Globus pallidus (tissue), 1 donor: ENCODE measurements around the gene SIRPG.
A peak's percentile ranks its signal among the peaks of the same experiment; 100 is the strongest.
"Not testable (repeated sequence)": the region's sequence is repeated elsewhere in the genome, so short reads cannot be mapped to it uniquely, and the experiment has no call there.

Source experiments
- DNase-seq: peaks from one replicate; pipeline ENCODE4 v3.0.0-alpha.2; 2015; ENCODE audit warnings: low spot score

SIRPG gene

DNA sequence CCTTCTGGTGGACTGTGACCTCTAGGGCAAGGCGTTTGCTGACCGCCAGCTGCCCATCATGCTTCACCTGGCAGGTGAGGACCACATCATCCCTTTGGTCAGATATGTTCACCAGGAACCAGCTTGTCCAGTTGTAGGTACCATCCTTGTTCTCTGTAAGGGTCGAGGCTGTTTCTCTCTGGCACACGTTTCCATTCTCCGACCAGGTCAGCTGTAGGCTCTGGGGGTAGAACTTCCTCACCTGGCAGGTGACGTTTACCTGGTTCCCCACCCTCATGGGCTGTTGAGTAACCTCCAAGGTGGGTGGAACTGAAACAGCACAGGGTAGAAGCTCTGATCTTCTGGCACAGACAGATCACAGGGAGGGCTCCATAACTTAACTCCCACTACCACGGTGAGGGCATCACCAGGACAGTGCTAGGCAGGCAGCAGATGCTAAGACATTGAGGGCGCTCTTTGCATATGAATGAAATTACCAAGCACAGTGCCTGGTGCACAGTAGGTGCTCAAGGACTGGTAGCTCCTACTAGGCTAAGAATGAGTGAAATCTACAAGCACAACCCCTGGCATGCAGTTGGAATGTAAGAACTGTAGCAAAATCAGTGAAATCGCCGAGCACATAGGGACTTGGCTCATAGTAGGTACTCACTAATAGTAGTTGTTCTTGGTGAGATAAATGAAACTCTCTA is 22.1 kb downstream of the SIRPG start:
- DNase-seq = no peak

DNA sequence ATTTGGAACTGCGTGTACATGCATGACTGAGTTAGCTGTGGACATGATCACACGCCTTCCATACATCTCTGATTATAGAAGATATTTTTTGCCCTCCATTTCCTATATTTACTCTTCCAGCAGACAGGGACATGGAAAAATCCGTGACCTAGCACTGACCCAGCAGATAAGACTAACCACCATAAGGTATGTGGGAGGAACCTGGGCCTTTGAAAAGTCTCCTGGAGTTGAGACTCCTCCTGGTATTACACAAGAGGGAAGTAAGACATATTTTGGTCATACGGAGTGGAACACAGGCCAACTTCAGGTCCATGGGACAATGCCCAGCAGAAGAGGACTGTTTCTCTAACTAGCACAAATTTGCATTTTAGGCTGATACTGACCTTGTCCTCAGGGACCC is 24.0 kb downstream of the SIRPG start:
- DNase-seq = no peak

DNA sequence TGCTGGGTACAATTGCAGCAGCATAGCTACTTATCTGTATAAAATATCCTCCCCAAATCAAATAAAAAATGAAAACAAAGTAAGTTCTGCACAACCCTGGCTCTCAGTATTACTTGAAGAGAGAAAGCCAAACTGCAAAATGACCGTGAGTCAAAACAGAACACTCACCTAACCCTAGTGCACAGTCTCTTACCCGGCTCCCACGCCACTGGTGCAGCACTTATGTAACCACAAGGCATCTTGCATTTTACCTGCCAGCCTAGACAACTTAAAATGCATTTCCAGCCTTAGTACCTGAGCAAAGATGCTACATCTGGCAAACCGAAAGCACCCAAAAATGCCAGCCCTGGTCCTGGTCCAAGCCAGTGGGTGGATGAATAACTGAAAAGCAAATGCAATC is 25.4 kb downstream of the SIRPG start:
- no peak for DNase-seq

DNA sequence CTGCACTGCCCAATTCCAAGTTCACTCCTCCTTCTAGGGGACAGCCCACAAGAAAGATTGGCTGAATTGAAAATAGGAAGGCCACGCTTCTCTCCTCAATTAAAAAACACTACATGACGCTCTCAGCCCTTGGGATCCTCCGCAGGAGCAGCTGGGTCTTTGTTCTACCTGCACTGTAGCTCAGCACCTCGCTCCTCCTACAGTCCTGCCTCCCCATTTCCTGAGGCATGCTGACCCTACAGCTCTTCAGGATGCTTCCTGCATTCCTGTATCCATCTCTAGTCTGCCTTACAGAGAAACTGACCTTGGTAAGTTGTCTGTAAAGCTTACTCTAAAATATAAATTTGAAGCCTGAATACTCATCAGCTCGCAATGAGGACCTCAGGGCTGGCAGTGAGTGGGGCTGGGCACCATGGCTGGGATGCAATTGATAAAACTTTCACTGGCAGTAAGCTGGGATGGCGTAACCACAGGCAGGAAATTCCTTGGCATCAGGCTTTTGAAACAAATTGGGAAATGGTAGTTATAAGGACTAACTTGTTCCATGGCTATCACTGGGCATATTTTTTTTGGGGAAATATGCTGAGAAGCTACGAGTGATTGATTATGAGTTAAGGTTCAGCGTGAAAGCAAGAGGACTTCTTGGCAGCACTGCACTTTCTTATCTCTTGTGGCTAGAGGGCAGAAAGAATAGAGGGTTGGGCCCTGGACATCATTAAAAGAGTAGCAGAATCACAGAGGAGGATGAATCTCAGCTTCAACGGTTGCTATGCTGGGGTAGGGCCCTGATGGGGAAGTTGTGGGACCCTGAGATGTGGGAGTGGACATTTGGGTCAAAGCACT is 26.0 kb downstream of the SIRPG start:
- DNase-seq = no peak

DNA sequence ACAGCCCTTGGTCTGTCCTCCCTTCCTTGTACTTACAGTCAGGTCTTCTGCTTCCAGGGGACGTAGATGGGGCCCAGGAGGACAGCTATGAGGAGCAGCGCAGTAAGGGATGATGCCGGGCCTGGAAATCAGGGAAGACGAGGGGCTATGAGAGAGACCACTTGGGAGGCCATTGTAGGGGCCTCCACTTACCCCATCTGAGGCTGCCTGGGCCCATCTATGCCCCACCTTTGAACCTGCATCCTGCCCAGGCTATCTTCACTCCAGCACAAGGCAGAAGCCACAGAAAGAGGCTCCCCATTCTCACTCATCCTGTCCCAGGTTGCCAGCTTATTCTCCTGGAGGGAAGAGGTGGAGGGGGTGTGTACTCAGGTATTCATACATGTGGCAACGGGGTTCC is 27.4 kb downstream of the SIRPG start:
- no peak for DNase-seq

DNA sequence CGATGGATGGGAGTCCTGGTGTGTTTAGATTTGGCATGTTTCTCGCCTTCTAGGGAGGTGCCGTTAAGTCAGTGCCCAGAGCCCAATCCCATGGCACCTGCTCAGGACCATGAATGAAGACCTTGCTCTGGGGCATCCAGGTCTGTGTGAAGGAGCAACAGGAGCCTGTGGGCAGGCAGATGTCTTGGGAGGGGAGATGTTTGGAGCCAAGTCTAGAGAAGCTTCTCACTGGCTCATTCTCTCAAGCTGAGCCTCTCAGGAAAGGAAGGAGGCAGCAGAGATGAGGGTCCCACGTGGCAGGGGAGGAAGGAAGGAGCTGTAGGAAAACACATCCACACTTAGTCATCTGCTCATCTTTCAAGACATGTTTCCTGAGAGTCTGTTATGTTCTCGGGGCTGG is 28.3 kb downstream of the SIRPG start:
- DNase-seq = no peak

DNA sequence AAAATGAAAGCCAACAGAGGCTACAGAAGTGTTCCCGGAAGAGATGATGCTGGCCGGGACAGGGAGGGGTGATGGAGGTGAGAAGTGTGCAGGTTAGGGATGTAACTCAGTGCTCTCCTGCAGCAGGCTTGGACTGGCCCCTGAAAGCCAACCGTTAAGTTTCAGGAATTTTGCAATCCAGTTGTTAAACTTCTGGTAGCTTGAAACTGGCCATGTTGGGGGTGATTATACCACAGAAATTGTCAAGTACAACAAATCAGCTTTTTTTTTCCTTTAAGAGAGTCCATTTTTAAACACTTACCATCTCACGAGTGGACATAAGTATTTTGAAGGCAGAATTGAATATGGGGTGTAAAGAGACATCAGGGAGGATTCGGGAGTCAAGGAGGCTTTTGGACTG is 29.0 kb downstream of the SIRPG start:
- DNase-seq = no peak

DNA sequence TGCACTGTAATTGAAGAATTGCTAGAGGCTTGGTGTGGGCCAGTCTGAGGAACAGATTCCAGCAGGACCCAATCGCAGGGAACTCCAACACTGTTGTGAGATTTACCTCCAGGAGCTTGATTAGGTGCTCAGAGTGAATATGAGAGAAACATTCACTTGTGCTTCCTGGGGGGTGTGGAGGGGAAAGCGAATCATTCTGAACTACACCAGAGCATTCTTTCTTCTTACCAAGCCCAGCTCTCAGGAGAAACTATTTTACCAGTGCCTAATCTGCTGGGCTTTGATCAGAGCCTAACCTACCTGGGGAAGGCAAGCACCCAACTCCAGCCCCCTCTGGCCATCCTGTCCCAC is 30.4 kb downstream of the SIRPG start:
- no peak for DNase-seq

DNA sequence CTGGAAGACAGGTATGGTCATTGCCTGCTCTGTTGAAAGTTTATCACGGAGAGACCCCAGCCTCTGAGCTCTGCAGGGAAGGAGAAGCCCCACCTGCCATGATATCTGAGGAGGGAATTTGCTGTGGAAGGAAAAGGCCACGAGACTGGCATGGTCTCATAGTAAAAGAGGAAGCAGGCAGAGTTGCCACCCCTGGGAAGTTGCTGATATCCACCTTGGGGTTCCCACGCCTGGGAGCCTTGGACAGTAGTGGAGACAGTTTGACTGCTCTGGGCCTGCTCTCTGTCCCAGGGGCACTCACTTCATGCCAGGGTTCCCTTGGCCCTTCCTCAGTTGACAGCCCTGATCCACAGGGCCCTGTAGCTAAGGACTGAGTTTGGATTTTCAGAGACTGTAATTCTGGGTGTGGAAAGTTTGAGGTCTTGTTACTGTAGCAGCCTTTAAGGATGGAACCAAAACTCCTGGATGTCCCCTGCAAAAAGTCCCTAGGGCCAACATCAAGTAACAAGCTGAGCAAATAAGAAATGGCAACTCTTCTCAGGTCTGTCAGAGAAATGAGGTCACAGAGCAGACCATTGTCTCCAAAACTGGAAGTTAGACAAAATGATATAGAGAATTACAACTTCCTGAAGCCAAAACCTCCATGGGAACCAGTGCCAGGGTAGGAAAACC is 30.9 kb downstream of the SIRPG start:
- DNase-seq = no peak

DNA sequence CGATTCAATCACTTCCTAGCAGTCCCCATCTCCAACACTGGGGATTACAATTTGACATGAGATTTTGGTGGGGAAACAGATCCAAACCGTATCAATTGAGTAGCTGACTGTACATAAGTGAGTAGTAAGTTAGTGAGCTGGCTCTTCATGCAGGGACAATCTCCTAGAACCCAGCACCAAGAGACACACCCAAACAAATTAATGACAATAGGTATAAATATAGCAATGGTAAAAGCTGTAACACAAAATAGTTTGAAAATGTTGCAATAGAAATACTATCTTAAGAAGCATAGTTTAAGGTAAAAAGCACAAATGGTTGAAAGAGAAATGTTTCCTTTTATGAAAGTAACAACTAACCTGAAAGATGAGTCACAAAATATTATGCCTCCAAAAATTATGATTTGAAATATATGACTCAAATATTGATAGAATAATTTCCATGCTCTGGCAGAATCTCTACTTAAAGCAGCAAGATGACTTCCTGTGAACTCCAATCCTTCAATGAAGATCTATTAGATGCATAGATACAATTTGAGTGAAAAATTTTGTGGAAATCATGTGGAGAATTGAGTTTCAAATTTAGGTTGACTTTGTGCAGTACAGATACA is 32.4 kb downstream of the SIRPG start:
- DNase-seq = no peak

DNA sequence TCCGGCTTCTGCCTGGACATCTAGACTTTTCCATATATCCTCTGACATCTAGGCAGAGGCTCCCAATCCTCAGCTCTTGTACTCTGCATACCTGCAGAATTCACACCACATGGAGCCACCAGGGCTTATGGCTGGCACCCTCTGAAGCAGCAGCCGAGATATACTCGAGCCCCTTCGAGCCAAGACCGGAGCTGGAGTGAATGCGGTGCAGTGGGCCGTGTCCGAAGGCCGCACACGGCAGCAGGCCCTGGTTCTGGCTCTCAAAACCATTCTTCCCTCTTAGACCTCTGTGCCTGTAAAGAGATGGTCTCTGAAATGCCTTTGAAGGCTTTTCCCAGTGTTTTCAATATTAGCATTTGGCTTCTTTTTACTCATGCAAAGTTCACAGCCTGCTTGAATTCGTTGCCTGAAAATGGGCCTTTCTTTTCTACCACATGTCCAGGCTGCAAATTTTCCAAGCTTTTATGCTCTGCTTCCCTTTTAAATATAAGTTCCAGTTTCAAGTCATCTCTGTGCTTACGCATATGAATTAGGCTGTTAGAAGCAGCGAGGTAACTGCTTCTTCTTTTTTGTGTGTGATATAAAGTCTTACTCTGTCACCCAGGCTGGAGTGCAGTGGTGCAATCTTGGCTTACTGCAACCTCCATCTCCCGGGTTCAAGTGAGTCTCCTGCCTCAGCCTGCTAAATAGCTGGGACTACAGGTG is 33.9 kb downstream of the SIRPG start:
- DNase-seq = peak; percentile 10

DNA sequence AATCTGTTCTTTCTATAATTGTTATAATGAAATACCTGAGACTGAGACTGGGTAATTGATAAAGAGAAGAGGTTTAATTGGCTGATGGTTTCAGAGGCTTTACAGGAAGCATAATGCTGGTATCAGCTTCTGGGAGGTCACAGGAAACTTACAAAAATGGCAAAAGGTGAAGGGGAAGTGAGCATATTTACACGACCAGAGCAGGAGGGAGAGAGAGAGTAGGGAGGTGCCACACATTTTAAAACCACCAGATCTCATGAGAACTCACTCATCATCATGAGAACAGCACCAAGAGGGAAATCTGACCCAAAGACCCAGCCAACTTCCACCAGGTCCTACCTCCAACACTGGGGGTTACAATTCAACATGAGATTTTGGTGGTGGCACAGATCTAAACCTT is 35.1 kb downstream of the SIRPG start:
- DNase-seq = no peak

DNA sequence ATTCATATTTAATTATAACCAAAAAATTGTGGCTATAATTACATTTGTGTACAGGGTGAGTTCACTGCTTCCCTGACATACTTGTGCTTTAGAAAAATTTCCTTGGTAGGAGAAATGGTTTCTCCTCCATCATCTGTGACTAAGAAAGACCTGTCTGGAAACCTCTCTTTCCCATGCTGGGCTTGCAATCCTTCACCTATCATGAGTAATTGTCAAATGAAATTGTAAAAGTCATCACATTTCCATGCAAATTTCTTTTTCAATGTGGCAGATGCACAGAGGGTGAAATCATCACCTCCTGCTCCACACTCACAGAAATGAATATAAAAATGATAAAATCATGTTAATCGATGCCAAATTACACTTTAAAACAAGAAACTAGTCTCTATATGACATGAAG is 36.3 kb downstream of the SIRPG start:
- no peak for DNase-seq

DNA sequence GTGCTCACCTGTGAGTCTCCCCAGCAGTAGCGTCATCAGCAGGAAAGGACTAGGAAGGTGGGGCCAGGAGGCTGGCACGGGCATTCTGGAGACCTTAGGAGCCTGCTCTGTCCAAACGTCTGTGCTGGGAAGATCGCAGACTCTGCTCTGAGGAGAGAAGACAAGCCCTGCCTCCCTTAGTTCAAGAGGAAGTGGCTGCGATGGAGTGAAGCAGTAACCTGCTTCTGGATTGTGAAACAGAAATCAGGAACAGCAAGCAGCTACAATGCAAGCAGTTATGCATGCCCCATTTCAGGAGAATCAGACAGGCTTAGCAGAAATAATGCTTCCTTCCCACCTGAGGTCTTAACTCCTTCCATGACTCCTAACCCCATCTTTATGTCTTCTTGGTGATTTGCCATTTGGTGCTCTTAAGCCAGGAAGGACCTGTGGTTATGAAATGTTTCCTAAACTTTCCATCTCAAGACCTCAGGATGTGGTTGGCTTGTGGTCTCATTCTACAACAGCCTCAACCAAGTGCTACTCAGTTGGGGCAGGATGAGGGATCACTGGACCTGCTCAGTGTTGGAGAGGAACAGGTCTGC is 37.6 kb downstream of the SIRPG start, which contains the start of gene SIRPB1:
Gene SIRPB1 (minus strand): TSS at position 149 of the 584 bp plus-strand sequence. CDS start 65 bp downstream, at position 84.
- DNase-seq = peak; percentile 35

DNA sequence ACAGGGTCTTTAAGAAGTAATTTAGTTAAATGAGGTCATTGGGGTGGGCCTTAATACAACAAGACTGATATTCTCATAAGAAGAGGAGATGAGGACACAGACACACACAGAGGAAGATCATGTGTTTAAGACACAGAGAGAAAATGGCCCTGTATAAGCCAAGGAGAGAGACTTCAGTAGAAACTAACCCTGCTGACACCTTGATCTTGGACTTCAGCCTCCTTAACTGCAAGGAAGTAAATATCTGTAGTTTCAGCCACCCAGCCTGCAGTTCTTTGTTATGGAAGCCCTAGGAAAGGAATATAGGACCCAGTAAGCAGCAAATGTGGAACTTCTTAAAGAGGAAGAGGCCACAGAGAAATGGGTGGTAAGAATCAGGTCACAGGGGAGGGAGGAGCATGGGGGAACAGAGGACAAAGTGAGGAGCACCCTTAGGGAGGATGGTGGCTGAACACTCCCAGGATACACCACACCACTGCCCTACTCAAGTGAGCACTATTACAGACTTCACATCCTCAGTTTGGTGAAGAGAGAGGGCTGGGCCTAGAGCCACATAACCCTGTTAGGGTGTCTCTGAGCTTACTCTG is 38.5 kb downstream of the SIRPG start:
- DNase-seq = no peak

DNA sequence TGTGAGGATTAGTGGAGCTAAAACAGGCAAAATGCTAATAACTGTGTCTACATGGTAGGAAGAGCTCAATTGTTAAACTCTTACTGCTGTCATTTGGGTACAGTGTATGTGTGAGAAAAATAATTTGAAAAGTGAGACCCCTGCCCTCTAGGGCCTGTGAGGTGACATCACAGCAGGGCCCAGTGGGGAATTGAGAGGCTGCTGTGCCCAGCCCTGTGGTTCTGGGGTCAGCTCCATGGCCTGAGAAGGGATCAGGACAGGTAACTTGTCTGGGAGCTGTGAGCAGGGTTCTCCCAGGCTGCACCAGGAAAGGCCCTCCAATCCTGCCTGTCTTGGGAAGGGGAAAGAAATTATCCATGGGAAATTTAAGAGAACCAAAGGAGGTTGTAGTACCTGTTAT is 39.1 kb downstream of the SIRPG start:
- DNase-seq = no peak

DNA sequence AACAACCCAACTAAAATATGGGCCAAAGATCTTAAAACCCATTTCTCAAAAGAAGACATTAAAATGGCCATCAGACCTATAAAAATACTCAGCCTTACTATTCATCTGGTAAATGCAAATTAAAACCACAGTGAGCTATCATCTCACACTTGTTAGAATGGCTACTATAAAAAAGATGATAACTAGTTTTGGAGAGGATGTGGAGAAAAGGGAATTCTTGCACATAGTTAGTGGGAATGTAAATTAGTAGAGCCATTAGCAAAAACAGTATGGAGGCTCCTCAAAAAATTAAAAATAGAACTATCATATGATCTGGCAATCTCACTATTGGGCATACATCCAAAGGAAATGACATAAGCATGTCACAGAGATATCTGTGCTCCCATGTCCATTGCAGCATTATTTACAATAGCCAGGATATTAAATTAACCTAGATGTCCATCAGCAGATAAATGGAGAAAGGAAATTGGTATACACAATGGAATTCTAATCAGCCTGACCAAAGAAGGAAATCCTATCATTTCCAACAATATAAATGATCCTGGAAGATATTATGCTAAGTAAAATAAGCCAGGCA is 40.6 kb downstream of the SIRPG start:
- DNase-seq = no peak

DNA sequence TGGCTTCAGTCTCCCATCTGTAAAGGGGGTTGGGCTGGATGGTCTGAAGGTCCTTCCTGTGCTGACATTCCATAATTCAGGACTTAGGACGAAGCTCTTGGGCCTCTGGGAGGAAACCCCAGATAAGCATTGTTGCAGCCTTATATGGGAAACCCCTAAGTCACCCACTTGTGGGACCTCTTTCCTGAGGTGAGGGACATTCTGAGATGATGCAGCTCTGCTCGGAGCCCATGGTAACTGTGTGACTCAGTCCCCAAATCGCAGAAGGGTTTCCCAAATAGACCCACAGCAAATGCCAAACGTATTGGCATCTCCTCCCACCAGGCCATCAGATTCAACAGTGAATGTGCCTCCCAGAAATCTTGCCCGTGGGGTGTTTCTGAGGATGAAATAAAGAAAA is 47.2 kb downstream of the SIRPG start:
- not testable (repeated sequence) for DNase-seq

DNA sequence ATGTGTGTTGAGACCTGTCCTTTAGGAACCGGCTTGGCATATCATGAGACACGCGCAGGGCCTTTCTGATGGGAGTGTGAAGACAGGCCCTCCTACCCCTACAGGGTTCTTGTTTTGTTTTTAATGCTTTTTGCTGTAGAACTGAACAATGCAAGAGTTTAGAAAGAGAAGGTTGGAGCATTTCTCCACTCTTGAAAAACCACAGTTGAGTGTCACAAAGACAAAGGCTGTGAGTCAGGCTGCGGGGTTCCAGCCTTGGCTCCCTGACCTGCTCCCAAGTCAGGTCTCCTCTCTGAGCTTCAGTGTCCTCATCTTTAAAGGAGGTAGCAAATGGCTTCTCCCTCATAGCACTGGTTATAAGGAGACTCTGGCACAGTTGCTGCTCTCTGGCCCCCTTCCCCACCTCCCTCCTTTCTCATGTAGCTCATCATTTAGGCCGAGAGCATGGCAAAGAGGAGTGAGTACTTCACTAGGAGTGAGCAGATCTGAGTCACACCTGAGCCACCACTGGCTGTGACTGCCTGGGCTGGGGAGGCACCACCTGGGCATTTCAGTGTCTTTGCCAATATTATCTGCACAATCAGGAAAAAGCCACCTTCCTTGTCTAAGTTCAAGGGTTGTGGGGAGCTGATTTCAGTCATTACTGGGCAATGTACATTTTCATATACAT is 48.8 kb downstream of the SIRPG start:
- not testable (repeated sequence) for DNase-seq

DNA sequence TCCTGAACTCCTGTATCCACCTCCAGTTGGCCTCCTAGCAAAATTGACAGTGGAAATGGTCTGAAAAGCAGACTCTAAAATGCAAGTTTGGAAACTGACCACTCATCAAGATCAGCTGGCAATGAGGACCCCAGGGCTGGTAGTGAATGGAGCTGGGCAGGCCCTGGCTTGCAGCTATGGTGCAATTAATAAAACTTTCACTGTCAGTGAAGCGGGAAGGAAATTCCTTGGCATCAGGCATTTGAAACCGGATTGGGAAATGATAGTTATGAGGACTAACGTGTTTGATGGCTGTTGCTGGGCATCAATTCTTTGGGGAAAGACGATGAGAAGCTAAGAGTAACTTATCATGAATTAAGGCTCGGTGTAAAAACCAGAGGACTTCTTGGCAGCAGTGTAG is 56.8 kb downstream of the SIRPG start:
- DNase-seq = no peak
